Skeletal muscle tissue (tissue), 4 donors: Measurements from ENCODE around the gene U2AF2. TPM values are rescaled to one million over a fixed set of nuclear protein-coding genes. Genes with fewer than 3 reads are reported as not detected.

ENCODE experiments used
- H3K27ac ChIP-seq: one replicate; pipeline ENCODE4 v1.7.0; 2013; ENCODE audit warnings: mild to moderate bottlenecking, low read depth, low read length, inconsistent platforms
- H3K27me3 ChIP-seq, 3 donors: one replicate each; pipeline ENCODE4 v1.7.0; 2013; ENCODE audit warnings: low read length in 3 of 3; ENCODE audit not compliant: control insufficient read depth in 3 of 3, insufficient read depth in 3 of 3
- H3K36me3 ChIP-seq, 3 donors: one replicate each; pipeline ENCODE4 v1.7.0; 2013; ENCODE audit warnings: low read length in 3 of 3; ENCODE audit not compliant: control insufficient read depth in 3 of 3, insufficient read depth in 3 of 3
- H3K4me1 ChIP-seq, 3 donors: one replicate each; pipeline ENCODE4 v1.7.0; 2013; ENCODE audit warnings: low read length in 3 of 3, mild to moderate bottlenecking in 3 of 3; ENCODE audit not compliant: control insufficient read depth in 3 of 3, insufficient read depth in 3 of 3
- H3K4me3 ChIP-seq, 3 donors: one replicate each; pipeline ENCODE4 v1.7.0; 2013; ENCODE audit warnings: low read length in 3 of 3
- H3K9ac ChIP-seq, 3 donors: one replicate each; pipeline ENCODE4 v1.7.0; 2013; ENCODE audit warnings: low read length in 3 of 3, mild to moderate bottlenecking in 3 of 3, moderate library complexity in 2 of 3, low read depth in 1 of 3
- H3K9me3 ChIP-seq, 3 donors: one replicate each; pipeline ENCODE4 v1.7.0; 2013; ENCODE audit warnings: low read length in 3 of 3; ENCODE audit not compliant: control insufficient read depth in 3 of 3
- total RNA-seq: library from RNA; depleted of rRNA; stranded (reverse); fragments of >200 nt; gene quantifications from one replicate; pipeline ENCODE4 v1.2.3, GENCODE V29; 2014
- donor health status: Osteomylitis.

The U2AF2 gene
- total RNA-seq, 1 donor from 2014 or later: 52.2 TPM

DNA sequence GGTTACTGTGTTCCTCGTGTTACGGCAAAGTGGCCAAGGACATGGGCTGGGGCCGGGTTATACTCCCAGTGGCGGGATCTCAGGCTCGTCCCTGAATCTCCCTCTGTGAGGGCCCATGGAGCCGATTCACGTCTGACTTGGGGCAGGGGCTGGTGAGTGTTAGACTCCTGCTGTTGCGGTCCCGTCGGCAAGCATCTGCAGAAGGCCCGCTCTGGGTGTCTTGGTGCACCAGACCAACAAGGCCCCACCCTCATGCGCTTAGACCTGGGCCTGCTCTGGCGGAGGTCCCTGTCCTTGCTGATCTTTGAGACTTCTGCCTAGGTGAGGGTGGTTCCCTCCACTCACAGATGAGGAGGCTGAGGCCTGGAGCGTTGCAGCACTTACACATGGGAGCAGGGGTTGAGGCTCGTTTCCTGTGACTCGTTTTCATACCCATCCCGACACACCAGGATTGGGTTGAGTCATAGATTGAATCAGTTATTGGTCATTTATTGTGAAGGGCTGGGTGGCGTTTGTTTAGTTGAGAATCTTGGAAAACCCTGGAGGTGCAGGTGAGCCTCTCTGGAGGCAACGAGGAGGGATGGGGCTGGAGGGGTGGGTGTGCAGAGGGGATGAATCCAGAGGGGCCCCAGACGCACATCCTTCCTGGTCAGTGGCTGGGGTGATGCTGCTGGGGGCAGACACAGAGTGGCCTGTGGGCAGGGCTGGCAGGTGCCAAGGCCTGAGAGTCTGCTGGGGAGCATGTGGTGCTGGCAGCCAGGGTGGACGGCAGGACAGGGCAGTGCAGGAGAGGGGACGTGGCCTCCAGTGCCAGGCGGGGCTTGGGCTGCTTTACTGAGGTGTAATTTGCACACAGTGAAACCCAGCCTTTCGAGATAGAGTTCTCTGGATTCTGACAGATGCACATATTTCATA is 24.8 kb downstream of the U2AF2 start:
- no peak overlapping the region for H3K27ac ChIP-seq
- H3K27me3 ChIP-seq: no peaks in the 10 kb centered on the region
- H3K9me3 ChIP-seq: no peaks in the 10 kb centered on the region
- no peak overlapping the region for H3K4me3 ChIP-seq
- H3K36me3 ChIP-seq: peaks cover 30 to 44% (median 33%) of the 10 kb centered on the region in 3 donors
- H3K9ac ChIP-seq: peak overlapping the region in 1 of 3 donors; percentile 25
- H3K4me1 ChIP-seq: peaks cover 27 to 53% (median 38%) of the 10 kb centered on the region in 3 donors

DNA sequence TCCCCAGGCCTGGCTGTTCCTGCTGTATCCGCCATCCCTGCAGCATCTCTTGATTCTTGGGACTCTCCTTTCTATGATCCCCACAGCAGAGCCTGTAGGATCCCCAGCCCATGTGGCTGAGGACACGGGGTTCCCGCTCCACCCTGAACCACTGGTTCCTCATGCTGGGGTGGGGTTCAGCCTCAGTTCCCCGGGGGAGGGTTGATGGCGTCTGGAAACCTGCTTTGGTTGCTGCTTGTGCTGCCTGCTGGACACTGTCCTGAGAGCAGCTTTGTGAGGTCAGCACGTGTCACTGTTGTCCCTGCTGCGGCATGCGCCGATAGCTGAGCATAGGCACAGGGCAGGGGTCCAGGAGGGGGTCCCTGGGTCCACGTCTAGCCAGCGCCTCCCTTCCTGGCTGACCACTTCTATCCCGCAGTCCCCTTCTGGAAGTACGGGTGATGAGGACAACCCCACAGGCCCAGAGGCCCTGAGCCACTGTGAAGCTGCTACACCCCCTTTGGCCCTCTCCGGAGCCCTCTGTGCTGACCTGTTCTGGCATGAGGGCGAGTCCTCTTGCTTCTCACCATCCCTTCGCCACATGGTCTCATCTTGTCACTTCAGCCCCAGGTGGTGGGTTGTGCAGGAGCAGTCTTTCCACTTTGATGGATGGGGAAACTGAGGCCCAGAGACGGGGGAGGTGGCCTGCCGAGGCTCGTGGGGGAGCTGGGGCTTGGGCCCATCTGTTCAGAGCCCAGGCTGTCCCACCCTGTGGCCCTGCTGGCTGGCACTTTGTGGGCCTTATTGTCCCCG is 25.7 kb downstream of the U2AF2 start:
- no peak overlapping the region for H3K27ac ChIP-seq
- H3K4me3 ChIP-seq: no peak overlapping the region
- no peaks in the 10 kb centered on the region for H3K9me3 ChIP-seq
- peaks cover 36 to 54% (median 38%) of the 10 kb centered on the region in 3 donors for H3K36me3 ChIP-seq
- H3K4me1 ChIP-seq: peaks cover 26 to 49% (median 36%) of the 10 kb centered on the region in 3 donors
- H3K9ac ChIP-seq: no peak overlapping the region
- H3K27me3 ChIP-seq: no peaks in the 10 kb centered on the region

DNA sequence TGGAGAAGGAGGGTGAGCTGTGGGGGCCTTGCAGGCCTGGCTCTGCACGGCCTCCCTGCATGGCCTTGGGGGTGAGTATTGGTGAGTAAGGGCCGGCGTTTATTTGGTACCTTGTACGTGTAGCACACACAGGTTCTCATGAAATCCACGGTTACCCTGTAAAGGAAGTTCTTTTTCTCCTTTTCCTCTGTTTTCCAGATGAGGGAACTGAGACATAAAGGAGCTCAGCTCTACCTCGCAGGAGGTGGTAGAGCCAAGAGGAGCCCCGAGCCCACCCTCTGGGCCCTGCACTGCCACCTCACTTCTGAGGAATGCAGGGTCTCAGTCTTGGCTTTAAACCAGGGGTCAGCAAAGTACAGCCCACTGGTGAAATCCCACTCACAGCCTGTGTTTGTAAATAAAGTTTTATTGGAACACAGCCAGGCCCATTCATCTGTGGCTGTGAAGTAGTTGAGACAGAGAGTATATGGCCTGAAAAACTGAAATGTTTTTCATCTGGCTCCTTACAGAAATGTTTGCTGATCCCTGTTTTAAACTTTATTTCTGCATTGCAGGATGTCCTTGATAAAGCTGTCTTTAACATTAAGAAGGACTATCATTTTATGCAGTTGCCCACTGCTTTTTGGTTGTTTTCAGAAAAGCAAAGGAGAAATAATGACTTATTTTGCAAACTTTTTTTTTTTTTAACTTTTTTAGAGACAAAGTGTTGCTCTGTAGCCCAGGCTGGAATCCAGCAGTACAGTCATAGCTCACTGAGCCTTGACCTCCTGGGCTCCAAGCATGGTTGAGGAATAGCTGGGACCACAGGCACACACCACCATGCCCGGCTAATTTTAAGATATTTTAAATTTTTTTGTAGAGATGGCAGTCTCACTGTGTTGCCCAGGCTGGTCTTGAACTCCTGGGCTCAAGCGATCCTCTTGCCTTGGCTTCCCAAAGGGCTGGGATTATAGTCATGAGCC is 26.6 kb downstream of the U2AF2 start:
- no peaks in the 10 kb centered on the region for H3K9me3 ChIP-seq
- H3K4me3 ChIP-seq: no peak overlapping the region
- H3K27ac ChIP-seq: no peak overlapping the region
- H3K4me1 ChIP-seq: peaks cover 17 to 40% (median 27%) of the 10 kb centered on the region in 3 donors
- H3K27me3 ChIP-seq: no peaks in the 10 kb centered on the region
- peaks cover 42 to 62% (median 46%) of the 10 kb centered on the region in 3 donors for H3K36me3 ChIP-seq
- no peak overlapping the region for H3K9ac ChIP-seq

DNA sequence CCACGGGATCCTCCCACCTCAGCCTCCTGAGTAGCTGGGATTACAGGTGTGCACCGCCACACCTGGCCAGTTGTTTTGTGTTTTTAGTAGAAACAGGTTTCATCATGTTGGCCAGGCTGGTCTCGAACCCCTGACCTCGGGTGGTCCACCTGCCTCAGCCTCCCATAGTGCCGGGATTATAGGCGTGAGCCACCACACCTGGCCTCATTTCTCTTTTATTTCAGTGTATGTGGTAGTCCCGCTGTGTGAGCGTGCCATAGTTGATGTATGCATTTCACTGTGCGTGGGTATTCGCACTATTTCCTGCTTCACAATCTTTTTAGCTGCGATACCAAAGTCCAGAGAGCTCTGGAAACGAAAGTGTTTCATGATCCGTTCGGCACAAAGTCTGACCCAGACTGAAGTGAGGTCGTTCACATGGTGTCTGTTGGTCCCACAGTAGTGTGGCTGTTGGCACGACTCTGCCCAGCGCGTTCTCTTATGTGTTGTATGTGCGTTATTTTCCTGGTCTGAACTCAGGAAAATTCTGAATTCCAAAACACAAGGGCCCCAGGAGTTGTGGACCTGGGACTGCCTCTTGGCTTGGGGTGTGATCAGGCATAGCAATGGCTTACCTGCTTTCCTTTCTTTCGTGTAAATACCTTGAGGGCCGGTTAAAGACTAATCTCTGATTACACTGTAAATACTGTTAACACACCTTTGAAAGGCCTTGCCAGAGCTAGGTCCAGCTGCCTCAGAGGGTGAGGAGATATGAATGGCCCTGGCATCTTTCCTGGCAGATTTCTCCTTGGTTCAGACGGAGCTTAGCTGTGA is 28.8 kb downstream of the U2AF2 start:
- Histone ChIP-seq H3K36me3 (peaks cover 37 to 59% (median 46%) of the 10 kb centered on the region in 3 donors), H3K9me3 (no peaks in the 10 kb centered on the region), H3K4me1 (peaks cover 0 to 18% (median 6%) of the 10 kb centered on the region in 3 donors)

DNA sequence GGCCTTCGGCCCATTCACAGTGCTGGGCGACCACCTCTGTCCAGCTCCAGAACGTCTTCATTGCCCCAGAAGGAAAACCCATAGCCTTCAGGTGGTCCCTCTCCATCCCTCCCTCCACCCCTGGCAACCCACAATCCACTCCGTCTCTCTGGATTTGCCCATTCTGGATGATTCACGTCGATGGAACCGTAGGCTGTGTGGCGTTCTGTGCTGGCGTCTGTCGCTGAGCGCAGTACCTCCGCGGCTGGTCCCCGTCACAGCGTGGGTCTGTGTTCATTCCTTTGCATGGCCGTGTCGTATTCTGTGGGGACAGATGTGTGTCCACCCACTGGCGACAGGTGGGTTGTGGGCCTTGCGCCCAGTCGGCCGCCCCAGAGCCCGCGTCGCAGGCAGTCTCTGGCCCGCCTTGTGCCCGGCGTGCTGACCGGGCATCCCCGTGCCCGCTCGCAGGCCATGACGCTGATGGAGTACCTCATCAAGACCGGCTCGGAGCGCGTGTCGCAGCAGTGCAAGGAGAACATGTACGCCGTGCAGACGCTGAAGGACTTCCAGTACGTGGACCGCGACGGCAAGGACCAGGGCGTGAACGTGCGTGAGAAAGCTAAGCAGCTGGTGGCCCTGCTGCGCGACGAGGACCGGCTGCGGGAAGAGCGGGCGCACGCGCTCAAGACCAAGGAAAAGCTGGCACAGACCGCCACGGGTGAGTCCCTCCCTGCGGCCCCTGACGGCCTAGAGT is 30.3 kb downstream of the U2AF2 start:
- H3K27me3 ChIP-seq: no peaks in the 10 kb centered on the region
- H3K27ac ChIP-seq: no peak overlapping the region
- peak overlapping the region in 1 of 3 donors; percentile 8 for H3K9ac ChIP-seq
- H3K36me3 ChIP-seq: peaks cover 36 to 58% (median 47%) of the 10 kb centered on the region in 3 donors
- peaks cover 0 to 3% (median 3%) of the 10 kb centered on the region in 3 donors for H3K4me1 ChIP-seq
- no peak overlapping the region for H3K4me3 ChIP-seq
- H3K9me3 ChIP-seq: no peaks in the 10 kb centered on the region

More for the DNA sequence above, 28.8 kb downstream of the U2AF2 start:
- H3K4me3 ChIP-seq: no peak overlapping the region
- no peak overlapping the region for H3K9ac ChIP-seq
- H3K27me3 ChIP-seq: no peaks in the 10 kb centered on the region
- H3K27ac ChIP-seq: no peak overlapping the region

DNA sequence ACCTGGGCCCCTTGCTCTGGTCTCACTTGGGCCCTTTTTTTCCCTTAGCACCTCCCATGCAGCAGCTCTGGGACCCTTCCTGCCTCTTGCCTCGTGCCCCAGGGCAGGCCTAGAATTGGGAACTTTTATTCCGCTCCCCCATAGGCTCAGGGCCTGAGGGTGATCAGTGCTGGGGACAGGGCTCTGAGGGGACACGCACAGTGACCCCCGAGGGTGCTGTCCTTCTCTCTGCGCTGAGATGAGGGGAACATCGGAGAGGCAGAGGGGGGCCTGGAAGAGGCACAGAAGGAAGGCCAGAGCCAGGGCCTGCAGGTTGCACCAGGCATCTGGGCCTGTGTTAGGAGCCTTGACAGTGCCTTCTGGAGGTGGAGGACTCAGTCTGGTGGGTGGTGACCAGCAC is 30.9 kb downstream of the U2AF2 start:
- Histone ChIP-seq H3K9ac (no peak overlapping the region), H3K27ac (no peak overlapping the region), H3K36me3 (peaks cover 37 to 61% (median 49%) of the 10 kb centered on the region in 3 donors), H3K9me3 (no peaks in the 10 kb centered on the region), H3K27me3 (no peaks in the 10 kb centered on the region), H3K4me1 (no peaks in the 10 kb centered on the region), H3K4me3 (no peak overlapping the region)

DNA sequence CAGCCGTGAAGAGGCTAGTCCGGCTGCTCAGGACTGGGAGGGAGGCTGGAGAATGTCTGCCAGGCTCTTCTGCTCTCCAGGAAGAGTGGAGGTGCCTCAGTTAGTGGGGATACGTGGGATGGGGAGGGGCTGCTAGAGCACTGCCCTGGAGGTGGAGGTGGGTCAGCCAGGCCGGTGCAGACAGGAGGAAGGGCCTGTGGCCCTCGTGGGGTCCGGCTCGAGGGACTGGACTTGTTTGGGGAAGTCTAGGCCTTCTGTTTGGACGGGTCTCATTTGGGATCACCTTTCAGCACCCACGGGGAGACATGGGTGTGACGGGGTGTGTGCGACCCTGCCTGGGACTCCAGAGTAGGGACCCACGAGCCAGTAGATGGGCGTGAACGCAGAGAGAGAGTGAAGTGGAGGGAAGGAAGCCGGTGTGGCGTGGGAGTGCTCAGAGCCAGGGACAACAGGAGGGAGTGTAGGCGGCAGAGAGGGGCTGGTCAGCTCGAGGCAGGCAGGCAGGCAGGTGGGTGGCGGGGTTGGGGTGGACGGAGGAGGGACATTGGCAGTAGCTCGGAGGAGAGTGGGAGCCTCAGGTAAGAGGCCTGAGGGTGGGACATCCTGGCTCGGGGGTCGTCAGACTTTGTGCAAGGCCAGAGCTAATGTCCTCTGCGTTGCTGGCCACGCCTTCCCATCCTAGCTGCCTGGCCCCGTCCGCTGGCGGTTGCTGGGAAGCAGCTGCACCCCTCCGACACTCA is 31.6 kb downstream of the U2AF2 start:
- H3K4me1 ChIP-seq: no peaks in the 10 kb centered on the region
- peaks cover 41 to 58% (median 54%) of the 10 kb centered on the region in 3 donors for H3K36me3 ChIP-seq
- H3K9ac ChIP-seq: no peak overlapping the region

More for the DNA sequence above, 31.6 kb downstream of the U2AF2 start:
- Histone ChIP-seq H3K27me3 (no peaks in the 10 kb centered on the region), H3K4me3 (no peak overlapping the region), H3K27ac (no peak overlapping the region), H3K9me3 (no peaks in the 10 kb centered on the region)
